Activated CD8-positive, alpha-beta memory T cell treated with anti-CD3 and anti-CD28 coated beads, Interleukin-2, amount 50 U/mL, for 24 hours (primary cell): ENCODE data around the gene SNX11.
A peak's percentile ranks its signal among the peaks of the same experiment; 100 is the strongest.
"Not testable (repeated sequence)": the region's sequence is repeated elsewhere in the genome, so short reads cannot be mapped to it uniquely, and the experiment has no call there.

Source experiments
- DNase-seq: peaks from one replicate; pipeline ENCODE4 v3.0.0-alpha.2; 2020; ENCODE audit errors: extremely low read depth

The SNX11 gene

GRCh38 chr17:48107137-48108055 lies at the start of gene SNX11:
Gene SNX11, plus strand, starts transcription at chr17:48107766. Its CDS starts 4,278 bp downstream, at chr17:48112044.
- DNase-seq = peak; percentile 82

- DNase-seq = no peak
Measured at GRCh38 chr17:48058393-48059124, 49.0 kb upstream of the SNX11 start.

DNA sequence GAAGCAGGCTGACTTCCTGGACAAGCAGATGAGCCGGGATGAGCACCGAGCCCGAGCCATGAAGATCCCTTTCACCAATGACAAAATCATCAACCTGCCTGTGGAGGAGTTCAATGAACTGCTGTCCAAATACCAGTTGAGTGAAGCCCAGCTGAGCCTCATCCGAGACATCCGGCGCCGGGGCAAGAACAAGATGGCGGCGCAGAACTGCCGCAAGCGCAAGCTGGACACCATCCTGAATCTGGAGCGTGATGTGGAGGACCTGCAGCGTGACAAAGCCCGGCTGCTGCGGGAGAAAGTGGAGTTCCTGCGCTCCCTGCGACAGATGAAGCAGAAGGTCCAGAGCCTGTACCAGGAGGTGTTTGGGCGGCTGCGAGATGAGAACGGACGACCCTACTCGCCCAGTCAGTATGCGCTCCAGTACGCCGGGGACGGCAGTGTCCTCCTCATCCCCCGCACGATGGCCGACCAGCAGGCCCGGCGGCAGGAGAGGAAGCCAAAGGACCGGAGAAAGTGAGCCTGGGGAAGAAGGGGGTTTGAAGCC lies 48.4 kb upstream of the SNX11 start:
- DNase-seq = no peak

GRCh38 chr17:48060249-48060648 lies 47.3 kb upstream of the SNX11 start:
- DNase-seq = no peak

GRCh38 chr17:48062273-48062672 lies 45.3 kb upstream of the SNX11 start:
- DNase-seq = no peak

DNA sequence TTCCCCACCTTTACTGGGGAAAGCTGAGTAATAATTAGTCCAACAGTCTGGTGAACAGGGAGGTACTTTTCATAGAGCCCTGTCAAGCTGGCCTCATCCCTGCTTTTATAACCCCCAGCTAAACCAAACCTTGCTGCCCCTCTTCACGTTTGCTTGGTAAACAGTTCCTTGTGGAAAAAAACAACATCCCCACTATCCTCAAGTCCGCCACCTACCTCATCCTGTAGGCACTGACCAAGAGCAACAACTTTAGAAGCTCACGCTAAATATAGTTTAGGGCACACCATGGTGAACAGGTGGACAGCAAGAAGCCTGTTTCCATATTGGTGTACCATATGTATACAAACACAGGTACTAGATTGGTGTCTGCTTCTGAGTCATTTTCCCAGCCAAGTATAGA lies 42.9 kb upstream of the SNX11 start:
- DNase-seq = no peak

- no peak for DNase-seq
Measured at GRCh38 chr17:48066192-48066591, 41.4 kb upstream of the SNX11 start.

DNA sequence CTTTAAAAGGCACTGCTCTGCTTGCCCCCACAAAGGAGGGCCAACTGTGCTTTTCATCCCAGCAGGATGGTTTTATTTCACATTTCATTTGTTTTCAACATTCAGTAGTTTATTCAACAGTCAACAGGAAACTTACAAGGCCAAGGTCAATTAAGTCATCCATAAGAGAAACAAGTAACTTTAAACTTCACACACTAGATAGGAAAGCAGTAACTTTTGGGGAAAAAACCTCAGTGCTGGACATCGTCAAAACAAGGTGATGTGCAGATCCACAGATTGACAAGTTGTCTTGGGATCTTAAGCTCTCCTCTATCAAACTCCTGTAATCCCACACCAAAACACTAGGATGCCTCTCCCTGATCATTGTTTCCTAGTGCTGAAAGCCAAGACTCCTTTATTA lies 40.9 kb upstream of the SNX11 start:
- no peak for DNase-seq

DNA sequence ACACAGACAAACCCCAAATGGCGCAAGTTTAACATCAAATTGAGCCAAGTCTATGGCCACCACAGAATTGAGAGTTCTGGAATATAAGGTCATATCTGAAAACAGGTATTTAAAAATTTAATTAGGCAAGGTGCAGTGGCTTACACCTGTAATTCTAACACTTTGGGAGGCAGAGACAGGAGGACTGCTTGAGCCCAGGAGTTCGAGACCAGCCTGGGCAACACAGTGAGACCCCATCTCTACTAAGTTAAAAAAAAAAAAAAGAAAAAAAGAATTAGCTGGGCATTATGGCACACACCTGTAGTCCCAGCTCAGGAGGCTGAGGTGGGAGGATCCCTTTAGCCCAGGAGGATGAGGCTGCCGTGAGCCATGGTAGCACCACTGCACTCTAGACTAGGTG lies 40.3 kb upstream of the SNX11 start:
- DNase-seq = no peak

DNA sequence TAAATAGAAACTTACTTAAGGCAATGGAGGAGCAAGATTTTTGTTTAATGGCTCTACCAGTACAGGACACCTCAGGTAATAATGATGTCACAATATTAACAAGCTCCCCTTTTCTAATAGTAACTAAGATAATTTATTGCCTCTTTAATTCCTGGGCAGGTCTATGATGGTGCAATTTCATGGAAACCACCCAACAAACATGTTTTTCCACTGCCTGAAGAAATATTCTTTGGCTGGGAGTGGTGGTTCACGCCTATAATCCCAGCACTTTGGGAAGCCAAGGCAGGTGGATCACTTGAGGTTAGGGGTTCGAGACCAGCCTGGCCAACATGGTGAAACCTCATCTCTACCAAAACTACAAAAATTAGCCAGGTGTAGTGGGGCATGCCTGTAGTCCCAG lies 39.8 kb upstream of the SNX11 start:
- not testable (repeated sequence) for DNase-seq

GRCh38 chr17:48068491-48068961 lies 39.0 kb upstream of the SNX11 start:
- DNase-seq = no peak

GRCh38 chr17:48070195-48070594 lies 37.4 kb upstream of the SNX11 start:
- no peak for DNase-seq

- no peak for DNase-seq
Measured at GRCh38 chr17:48071654-48072053, 35.9 kb upstream of the SNX11 start.

GRCh38 chr17:48072811-48073210 lies 34.8 kb upstream of the SNX11 start:
- not testable (repeated sequence) for DNase-seq

GRCh38 chr17:48073566-48074094 lies 33.9 kb upstream of the SNX11 start:
- DNase-seq = not testable (repeated sequence)

DNA sequence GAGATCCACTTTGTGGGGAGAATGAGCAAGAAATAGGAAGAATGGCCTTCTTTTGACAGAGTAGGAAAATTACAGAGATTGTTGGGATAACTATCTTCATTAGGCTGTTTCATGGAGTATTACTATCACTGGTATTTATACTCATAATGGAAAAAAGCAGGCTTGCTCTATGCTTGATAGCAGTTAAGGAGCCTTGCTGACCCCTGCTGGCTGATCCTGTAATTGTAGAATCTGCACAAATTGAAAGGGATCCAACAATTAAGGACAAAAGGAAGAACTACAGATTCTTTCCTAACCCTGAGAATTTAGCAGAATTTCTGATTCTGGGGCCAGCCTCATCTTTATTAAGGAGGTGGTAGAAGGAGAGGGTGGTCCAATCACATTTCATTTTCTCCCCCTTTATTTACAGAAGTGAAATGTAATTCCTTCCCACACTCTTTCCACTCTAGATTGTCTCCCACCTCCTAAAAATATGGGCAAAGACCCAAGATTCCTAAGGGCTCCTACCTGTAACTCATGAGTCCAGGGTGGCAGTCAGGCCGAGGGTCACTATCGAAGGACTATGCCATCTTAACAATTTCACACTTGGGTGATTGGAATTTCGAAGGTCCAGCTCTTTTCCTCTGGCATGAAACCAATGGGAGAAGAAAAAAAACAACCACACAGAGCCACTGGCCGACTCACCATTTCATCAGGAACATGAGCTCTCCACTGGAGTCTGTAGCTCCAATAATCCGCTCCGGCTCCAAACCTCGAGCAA lies 33.1 kb upstream of the SNX11 start:
- DNase-seq = peak; percentile 54

DNA sequence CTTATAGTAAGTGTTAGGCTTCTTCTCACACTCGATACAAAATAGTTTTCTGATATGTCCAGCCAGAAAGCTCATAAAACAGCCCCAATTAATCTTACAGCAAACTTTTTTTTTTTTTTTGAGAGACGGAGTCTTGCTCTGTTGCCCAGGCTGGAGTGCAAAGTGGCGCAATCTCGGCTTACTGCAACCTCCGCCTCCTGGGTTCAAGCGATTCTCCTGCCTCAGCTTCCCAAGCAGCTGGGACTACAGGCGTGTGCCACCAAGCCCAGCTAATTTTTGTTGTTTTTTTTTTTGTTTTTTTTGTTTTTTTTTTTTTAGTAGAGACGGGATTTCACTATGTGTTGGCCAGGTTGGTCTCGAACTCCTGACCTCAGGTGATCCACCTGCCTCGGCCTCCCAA lies 30.4 kb upstream of the SNX11 start:
- not testable (repeated sequence) for DNase-seq

DNA sequence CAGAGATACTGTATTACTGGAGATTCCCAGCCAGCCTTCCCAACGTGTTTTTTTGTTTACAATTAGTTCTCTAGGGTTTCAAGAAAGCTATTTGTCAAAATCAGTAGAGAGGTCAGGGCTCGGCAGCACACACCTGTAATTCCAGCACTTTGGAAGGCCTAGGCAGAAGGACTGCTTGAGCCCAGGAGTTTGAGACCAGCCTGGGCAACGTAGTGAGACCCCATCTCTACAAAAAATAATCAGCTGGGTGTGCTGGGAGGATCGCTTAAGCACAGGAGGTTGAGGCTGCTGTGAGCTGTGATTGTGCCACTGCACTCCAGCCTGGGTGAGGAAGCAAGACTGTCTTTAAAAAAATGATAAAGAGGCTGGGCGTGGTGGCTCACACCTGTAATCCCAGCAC lies 25.7 kb upstream of the SNX11 start:
- DNase-seq = no peak

DNA sequence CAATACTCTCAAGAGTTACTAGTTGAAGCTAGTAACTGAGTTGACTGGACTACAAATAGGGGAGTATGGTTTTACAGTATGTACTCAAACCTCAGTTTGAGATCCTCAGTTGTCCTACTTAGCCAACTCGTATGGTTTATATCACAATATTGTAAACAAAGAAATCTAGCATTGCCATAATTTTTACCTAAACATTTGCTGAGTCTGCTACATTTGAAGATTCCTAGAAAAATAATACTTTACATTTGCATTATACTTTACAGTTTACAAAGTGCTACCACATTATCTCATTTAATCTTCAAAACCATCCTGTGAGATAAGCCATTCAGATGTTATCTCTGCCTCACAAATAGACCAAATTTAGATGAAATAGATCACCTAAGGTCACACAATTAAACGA lies 22.6 kb upstream of the SNX11 start:
- DNase-seq = no peak

DNA sequence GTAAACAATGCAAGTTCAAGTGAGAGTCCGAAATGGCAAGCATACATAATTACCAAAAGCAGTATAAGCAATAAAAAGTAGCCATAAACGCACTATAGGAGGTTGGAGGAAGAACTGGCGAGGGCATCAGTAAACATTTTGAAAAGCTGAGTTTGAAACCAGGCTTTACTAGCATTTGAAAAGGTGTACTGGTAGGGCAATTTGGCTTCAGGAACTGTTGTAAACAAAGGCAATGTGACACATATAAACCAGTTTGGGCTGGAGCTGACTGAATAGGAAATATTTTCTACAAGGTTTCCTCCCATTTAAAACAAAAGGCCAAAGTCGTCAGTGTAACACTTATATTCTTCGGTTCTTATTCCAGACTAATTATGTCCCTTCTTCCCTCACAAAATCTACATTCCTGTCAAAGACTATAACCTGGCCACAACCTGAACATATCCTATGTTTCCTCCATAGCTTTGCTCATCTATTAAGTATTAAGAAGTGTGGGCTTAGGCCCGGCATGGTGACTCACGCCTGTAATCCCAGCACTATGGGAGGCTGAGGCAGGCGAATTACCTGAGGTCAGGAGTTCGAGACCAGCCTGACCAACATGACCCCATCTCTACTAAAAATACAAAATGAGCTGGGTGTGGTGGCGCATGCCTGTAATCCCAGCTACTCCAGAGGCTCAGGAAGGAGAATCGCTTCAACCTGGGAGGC lies 14.1 kb upstream of the SNX11 start:
- no peak for DNase-seq

DNA sequence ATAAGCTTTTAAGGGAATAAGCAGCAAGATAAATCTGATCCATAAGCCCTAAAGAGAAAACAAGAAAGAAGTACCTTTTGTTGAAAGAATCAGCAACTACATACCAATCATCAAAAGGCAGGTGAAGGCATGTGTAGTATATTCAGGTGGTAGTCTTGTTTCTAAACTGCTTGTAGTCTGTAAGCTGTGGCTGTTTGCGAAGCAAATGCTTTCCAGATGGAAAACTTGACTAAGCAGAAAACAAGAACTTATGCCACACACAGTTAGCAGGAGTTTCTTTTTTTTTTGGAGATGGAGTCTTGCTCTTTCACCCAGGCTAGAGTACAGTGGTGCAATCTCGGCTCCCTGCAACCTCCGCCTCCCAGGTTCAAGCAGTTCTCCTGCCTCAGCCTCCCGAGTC lies 12.0 kb upstream of the SNX11 start:
- DNase-seq = no peak
